Kidney glomerular epithelial cell (primary cell): ENCODE measurements around the gene CMKLR1.

Source experiments
- DNase-seq: peaks from one replicate; lab custom pipeline; 2025; lab: John Stamatoyannopoulos, UW

CMKLR1 gene

DNA sequence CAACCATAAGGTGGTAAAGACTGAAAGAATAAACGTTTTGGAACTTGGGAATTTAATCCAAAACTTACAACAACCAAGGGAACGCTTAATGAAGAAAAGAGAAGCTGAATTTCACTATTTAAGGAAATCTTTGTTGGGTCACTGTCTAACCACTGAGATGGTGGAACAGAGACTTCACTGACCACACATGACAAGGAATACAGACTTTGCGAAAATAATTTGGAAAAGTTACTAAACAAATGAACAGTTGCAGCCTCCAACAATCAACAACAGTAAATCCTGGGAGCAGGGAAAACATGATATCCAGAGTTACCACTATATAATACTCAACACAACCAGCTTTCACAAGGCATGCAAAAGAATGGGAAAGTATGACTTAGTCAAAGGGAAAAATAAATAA, 79.1 kb downstream of the CMKLR1 start:
- no peak for DNase-seq

DNA sequence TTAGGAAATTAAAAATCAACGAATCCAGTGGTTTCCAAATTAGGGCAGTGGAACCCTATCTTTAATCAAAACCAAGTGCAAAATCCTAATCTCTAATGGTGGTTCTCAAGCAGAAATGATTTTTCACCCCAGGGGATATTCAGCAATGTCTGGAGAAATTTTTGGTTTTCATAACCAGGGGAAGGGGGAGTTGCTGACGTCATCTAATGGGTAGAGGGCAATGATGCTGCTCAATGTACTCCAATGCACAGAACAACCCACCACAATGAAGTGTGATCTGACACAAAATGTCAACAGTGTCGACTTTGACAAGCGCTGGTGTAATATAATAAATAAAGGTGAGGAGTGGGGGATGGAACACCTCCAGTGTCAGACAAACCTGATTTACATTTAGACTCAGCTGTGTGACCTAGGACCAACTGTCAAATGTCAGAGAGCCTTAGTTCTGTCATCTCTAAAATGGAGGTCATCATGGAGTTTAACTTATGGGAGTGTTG, 81.5 kb downstream of the CMKLR1 start:
- no peak for DNase-seq

DNA sequence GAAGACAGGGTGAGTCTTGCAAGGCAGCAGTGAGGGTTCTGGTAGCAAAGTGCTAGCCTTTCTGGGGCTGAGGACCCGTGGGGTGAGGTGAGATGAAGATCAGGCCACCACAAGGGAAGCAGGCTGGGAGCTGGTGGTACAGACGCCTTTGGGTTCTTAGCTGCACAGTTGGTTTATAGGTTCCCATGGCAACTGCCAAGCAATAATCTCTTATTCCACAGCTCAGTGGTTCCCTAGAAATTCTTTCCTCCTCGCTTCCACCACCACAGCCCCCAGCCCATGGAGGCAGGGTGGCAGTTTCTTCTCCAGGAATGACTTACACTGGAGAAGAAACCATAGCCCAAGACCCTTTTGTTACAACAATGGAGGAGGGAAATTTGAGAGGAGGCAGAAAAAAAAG, 82.1 kb downstream of the CMKLR1 start:
- DNase-seq: no peak

DNA sequence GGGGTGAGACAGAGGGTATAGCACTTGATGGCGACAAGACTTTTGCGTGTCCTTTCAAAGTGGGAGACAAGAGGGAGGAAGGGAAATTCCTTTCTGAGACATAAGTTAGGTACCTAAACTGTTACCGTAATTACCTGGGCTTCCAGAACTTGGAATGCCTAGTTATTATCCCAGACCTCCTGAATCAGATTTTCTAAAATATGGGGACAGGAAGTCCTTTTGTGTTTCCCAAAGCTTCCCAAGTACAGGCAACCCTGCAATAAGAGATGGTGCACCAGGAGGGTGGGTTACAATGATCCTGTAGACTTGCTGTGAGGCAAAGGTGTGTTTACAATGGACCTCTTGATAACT, 83.9 kb downstream of the CMKLR1 start:
- no peak for DNase-seq

DNA sequence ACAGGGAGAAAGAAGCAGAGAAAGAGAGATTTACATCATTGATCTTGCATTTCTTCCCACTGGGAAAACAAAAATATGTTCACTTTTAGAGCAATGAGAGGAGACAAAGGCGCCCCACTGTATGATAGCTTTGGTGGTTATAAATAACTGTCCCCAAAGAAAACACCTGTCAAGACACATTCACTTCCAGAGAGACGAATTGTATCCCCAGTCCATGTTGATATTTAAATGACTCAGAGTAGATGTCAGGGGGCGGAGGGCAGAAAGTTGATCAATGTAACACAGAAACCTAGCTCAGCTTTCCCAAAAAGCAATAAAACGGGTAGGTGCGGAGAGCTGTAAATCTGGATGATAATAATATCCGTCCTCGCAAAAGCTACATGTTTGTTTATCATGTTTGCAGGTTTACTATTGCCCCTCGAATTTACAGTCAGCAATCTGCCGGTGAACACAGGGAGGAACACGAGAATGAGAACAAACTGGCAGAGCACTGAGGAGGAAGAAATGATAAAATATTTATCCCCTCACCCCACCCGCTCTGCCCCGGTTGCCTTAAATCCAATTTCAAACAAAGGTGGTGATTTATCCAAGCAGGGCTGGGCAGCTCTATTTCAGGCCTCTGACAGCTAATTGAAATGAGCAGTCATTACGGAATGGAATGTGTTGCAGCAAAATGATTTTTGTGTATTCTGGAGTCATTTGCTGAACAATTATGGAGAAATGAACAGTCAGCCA, 84.4 kb downstream of the CMKLR1 start:
- DNase-seq: no peak

DNA sequence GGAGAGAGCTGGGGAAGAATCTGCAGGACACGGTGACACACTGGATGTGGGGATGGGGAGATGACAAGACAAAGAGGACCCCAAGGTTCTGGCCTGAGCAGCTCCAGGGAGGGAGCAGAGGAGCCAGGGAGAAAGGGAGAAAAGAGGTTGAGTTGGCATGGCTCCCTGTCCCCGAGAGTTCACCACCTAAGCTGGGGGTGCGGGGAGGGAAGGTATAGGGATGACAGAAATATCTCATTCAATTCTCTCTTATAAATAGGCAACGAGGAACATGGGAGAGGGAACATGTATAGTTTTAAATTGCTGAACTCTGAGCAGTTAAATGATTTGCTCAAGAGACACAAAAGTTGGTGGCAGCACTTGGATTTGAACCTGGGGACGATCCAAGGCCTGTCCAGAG, 85.1 kb downstream of the CMKLR1 start:
- DNase-seq: no peak

DNA sequence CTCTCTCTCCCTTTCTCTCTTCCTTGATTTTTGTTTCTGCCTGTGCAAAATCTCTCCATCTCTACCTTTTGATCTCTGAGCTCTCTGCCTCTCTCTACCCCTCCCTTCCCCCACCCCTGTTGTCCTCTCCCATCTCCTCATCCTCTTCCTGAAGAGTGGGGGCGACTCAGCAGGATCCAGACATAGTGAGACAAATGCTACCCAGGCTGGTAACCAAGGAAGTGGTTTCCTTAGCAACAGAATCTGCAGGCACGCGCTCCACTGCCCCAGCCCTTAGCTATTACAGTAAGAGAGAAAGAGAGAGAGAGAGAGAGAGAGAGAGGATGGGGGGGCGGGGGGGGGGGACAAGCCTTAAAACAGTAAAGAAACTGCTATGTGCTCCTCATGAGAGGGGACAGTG, 85.6 kb downstream of the CMKLR1 start:
- no peak for DNase-seq

DNA sequence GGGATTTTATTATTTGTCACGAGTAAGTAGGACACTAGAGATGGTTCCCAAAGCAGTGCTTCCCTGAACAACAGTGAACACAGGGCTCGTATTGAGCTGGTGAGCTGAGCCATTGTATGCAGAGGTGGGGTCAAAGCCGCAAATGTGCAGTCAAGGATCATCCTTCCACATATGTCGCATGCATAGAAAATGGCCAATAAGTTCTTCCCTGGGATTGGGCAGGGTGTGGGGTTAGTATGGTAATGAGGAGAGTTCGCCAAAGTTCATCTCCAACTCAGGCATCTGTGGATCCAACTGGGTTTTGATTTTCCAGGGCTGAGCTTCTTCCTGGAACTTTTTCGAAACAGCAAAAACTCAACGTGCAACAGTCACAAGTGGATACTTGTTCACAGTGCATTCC, 86.6 kb downstream of the CMKLR1 start:
- DNase-seq: no peak

DNA sequence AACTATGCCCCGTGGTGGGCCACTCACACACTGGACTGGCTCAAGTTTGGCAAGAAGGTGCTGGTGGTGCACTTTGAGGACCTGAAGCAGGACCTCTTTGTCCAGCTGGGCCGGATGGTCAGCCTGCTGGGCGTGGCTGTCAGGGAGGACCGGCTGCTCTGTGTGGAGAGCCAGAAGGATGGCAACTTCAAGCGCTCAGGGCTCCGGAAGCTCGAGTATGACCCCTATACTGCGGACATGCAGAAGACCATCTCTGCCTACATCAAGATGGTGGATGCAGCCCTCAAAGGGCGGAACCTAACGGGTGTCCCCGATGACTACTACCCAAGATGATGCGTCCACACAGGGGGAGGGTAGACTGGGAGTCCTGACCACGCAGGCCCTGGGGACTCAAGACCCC, 91.1 kb downstream of the CMKLR1 start:
- DNase-seq: no peak

DNA sequence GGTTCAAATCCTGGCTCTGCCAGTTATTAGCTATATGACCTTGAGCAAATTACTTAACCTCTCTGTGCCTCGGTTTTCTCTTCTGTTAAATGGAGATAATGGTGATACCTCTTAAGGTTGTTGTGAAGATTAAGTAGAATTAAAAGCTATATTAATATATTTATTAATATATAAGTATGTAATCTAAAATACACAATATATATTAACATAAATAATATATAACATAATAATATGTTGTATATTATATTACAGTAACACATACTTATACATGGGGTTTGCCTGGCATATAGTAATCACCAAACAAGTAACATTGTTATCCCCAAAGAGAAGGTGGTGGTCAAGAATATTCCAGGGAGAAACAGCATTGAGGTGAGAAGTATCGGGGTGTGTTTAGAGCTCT, 92.0 kb downstream of the CMKLR1 start:
- DNase-seq: no peak

DNA sequence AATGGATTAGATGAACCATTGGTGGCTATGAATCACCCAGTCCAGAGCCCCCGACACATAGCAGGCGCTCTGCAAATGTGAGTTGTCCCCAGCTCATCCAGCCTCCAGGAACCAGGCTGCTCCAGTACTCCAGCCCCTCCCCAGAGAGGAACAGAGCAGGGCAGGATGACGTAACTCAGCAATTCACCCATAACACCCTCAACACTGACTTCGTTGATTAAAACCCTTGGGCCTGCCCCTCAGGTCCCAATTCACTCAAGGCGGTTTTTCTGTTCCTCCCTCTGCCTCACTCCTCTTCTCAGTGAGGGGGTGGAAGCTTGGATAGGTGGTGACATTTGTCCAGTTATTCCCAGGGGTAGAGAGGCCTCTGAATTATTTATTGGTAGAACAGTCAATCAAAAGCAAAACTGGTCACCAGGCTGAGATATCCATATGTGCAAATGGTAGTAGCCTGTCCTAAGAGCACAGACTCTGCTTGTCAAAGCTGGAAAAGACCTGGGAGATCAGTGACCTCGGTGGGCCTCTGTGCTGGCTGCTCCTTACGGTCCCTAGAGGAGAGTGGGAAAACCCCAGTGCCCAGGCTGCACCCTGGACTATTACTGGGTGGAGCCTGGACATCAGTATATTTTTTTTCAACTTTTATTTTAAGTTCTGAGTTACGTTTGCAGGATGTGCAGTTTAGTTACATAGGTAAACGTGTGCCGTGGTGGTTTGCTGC, 97.0 kb downstream of the CMKLR1 start:
- DNase-seq: no peak

DNA sequence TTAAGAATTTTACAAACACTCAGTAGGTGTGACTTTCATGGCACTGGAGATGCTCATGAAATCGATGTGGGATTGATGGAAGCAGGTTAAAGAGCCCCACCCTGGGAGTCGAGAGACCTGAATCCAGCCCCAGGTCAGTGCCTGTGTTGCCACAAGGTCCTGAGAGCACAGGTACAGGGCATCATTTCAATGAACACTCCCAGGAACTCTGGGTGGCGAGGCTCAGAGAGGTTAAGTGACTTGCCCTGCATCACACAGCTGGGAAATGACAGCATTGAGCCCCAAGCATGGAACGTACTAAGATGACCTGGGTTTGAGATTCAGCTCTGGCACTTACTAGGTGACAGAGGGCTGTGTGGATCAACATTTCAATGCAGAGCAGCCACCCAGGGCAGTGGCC, 98.2 kb downstream of the CMKLR1 start:
- DNase-seq: no peak

DNA sequence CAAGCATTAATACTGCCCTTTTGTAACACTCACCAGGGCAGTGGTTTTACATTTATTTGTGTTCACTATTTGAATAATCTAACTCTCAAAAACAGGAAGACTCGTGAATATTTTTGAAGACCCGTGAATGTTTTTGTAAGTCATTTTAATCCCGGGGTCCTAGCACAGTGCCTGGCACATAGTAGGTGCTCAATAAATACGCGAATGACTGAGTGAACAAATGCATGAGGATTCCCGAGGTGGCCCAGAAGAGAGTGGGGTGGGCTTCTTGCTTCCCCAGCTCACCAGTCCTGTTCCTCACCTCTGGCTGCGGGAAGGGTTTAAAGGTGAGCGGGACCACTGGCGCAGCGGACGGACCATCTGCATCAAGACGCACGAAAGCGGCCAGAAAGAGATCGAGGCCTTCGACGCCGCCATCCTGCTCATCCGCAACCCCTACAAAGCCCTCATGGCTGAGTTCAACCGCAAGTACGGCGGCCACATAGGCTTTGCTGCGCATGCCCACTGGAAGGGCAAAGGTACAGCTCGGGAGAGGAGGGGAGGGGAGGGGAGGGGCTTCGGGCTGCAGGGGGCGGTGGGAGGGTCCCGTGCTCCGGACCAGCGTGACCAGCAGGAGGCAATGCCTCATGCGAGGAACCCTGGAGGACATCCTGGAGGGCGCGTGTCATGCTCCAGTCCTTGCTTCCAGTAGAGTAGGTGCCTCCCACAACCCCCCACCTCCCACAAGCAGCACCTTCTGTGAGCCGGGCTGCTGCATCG, 98.9 kb downstream of the CMKLR1 start:
- no peak for DNase-seq

DNA sequence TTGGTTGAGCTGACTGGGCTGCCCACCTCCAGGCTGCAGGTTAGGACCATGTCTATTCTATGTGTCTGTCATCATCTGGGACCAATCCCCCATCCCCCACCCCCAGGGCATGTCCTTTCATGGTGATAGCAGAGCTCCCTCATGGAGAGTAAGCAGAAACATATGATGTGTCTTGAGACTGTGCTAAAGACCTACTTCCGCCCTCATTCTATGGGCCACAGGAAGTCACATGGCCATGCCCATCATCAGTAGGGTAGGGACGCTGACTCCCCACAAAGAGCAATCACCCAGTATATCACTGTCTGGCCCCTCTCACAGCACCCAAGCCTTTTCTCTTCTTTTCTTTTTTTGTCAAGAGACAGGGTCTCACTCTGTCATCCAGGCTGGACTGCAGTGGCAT, 99.7 kb downstream of the CMKLR1 start:
- DNase-seq: no peak

DNA sequence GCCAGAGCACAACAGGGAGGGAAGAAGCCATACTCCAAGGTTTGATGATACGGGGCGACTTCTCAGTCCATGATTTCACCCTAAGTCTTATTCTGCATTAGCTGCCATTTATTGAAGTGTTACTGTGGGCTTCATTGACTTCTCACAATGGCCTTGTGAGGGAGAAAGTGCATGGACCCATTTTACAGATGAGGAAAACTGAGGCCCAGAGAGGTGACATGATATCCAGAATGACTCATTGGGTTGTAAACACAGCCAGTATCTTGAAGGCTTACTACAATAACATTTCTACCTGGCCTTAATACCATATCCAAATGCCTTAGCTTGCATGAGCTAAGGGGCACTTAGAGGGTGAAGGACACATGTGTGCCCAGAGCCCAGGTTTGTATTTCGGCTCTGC, 100.6 kb downstream of the CMKLR1 start:
- DNase-seq: no peak
